Thoracic aorta (tissue), 2 donors: ENCODE results near the gene KRT72. TPM values are rescaled to one million over a fixed set of nuclear protein-coding genes. Genes with fewer than 3 reads are reported as not detected.
"Not testable (repeated sequence)": the region's sequence is repeated elsewhere in the genome, so short reads cannot be mapped to it uniquely, and the experiment has no call there.

Experiments used
- ATAC-seq: fragments of 150-250 bp; one replicate; pipeline ENCODE4 v1.8.0; 2017; ENCODE audit warnings: low read depth; ENCODE audit not compliant: insufficient number of reproducible peaks, low FRiP score
- DNase-seq: peaks from one replicate; pipeline ENCODE4 v3.0.0-alpha.2; 2020; ENCODE audit warnings: low spot score
- H3K27ac ChIP-seq, 2 donors: fragments of 200-600 bp; sonication (generic); 1 replicate in 1 of 2; 2 replicates in 1 of 2; pipeline ENCODE4 v1.5.1; 2016; ENCODE audit warnings: mild to moderate bottlenecking in 2 of 2, moderate library complexity in 2 of 2
- H3K27me3 ChIP-seq: fragments of 200-600 bp; sonication (generic); replicated peaks from 2 replicates; pipeline ENCODE4 v1.6.0; 2016; ENCODE audit warnings: mild to moderate bottlenecking; ENCODE audit not compliant: insufficient read depth
- H3K36me3 ChIP-seq: fragments of 200-600 bp; sonication (generic); one replicate; pipeline ENCODE4 v1.5.1; 2016
- H3K4me1 ChIP-seq, 2 donors: fragments of 200-600 bp; sonication (generic); 1 replicate in 1 of 2; 2 replicates in 1 of 2; pipeline versions ENCODE4 v1.5.1 to v1.6.0; 2016; ENCODE audit warnings: low read depth in 2 of 2, mild to moderate bottlenecking in 1 of 2; ENCODE audit not compliant: control insufficient read depth in 1 of 2
- H3K4me3 ChIP-seq: fragments of 200-600 bp; sonication (generic); 2 replicates; pipeline ENCODE4 v1.5.1; 2016; ENCODE audit warnings: mild to moderate bottlenecking
- H3K9me3 ChIP-seq: fragments of 200-600 bp; sonication (generic); 2 replicates; pipeline ENCODE4 v1.5.1; 2016
- CTCF ChIP-seq: fragments of 200-600 bp; sonication (generic); IDR thresholded peaks from one replicate; pipeline ENCODE4 v1.5.1; 2019; ENCODE audit warnings: antibody characterized with exemption
- total RNA-seq, 2 donors: library from RNA; depleted of rRNA; stranded (reverse); fragments of >200 nt; gene quantifications; one replicate each; pipeline versions ENCODE4 v1.1.0 to v1.2.3, GENCODE V29; 2016

Gene KRT72
- total RNA-seq, 2 donors from 2014 or later, result not detected

- H3K9me3 ChIP-seq, result no peaks in the 10 kb centered on the region
- H3K36me3 ChIP-seq, result no peaks in the 10 kb centered on the region
- H3K27ac ChIP-seq, result no peak overlapping the region
- H3K27me3 ChIP-seq, result no peaks in the 10 kb centered on the region
- H3K4me3 ChIP-seq, result no peak overlapping the region
- no peaks in the 10 kb centered on the region for H3K4me1 ChIP-seq
- TF ChIP-seq CTCF, result no peak
- ATAC-seq, result no peak
- no peak for DNase-seq
These were observed 1.3 kb upstream of the KRT72 start for GRCh38 chr12:52602552-52602951.

GRCh38 chr12:52601671-52602070 is 408 bp upstream of the KRT72 start:
- H3K27me3 ChIP-seq, result no peaks in the 10 kb centered on the region
- ATAC-seq, result no peak
- DNase-seq, result no peak
- no peak for TF ChIP-seq CTCF
- H3K9me3 ChIP-seq, result no peaks in the 10 kb centered on the region
- H3K27ac ChIP-seq, result no peak overlapping the region
- no peak overlapping the region for H3K4me3 ChIP-seq
- no peaks in the 10 kb centered on the region for H3K4me1 ChIP-seq
- no peaks in the 10 kb centered on the region for H3K36me3 ChIP-seq

- H3K4me3 ChIP-seq, result no peak overlapping the region
These were observed 788 bp downstream of the KRT72 start for GRCh38 chr12:52600475-52600874.

GRCh38 chr12:52600071-52600470 is 1.2 kb downstream of the KRT72 start:
- Histone ChIP-seq H3K27me3 (no peaks in the 10 kb centered on the region), H3K9me3 (no peaks in the 10 kb centered on the region), H3K27ac (no peak overlapping the region), H3K36me3 (no peaks in the 10 kb centered on the region), H3K4me3 (no peak overlapping the region), H3K4me1 (no peaks in the 10 kb centered on the region)
- ATAC-seq, result no peak
- no peak for TF ChIP-seq CTCF
- DNase-seq, result no peak

More at GRCh38 chr12:52600475-52600874, 788 bp downstream of the KRT72 start:
- H3K9me3 ChIP-seq, result no peaks in the 10 kb centered on the region
- H3K4me1 ChIP-seq, result no peaks in the 10 kb centered on the region
- no peaks in the 10 kb centered on the region for H3K36me3 ChIP-seq
- no peaks in the 10 kb centered on the region for H3K27me3 ChIP-seq
- ATAC-seq, result no peak
- no peak overlapping the region for H3K27ac ChIP-seq
- DNase-seq, result no peak
- no peak for TF ChIP-seq CTCF

GRCh38 chr12:52598966-52599365 is 2.3 kb downstream of the KRT72 start:
- no peaks in the 10 kb centered on the region for H3K27me3 ChIP-seq

GRCh38 chr12:52594237-52594636 is 7.0 kb downstream of the KRT72 start:
- H3K9me3 ChIP-seq, ATAC-seq, H3K36me3 ChIP-seq, H3K27ac ChIP-seq, H3K4me3 ChIP-seq, H3K4me1 ChIP-seq, DNase-seq, H3K27me3 ChIP-seq: not testable (repeated sequence)

More at GRCh38 chr12:52598966-52599365, 2.3 kb downstream of the KRT72 start:
- H3K4me3 ChIP-seq, result no peak overlapping the region
- no peaks in the 10 kb centered on the region for H3K4me1 ChIP-seq
- H3K9me3 ChIP-seq, result no peaks in the 10 kb centered on the region
- no peak for TF ChIP-seq CTCF
- DNase-seq, result no peak
- ATAC-seq, result no peak
- no peak overlapping the region for H3K27ac ChIP-seq
- H3K36me3 ChIP-seq, result no peaks in the 10 kb centered on the region
